AG04450 (cell line): ENCODE data around the gene ARPP19. TPM values are rescaled to one million over a fixed set of nuclear protein-coding genes. Genes with fewer than 3 reads are reported as not detected.

Experiments
- CTCF ChIA-PET: fragments of 300-600, 350-600 bp; formaldehyde crosslinking; extraction: SDS; loops from one replicate; lab custom pipeline; 2022; ENCODE audit warnings: antibody characterized with exemption, inconsistent platforms; lab: Charles Lee
- POLR2A ChIA-PET: fragments of 350-600 bp; formaldehyde crosslinking; extraction: SDS; loops from one replicate; lab custom pipeline; 2021; ENCODE audit warnings: antibody characterized with exemption, inconsistent platforms; lab: Yijun Ruan, JAX
- DNase-seq: peaks from one replicate; pipeline ENCODE4 v3.0.0-alpha.2; 2011; ENCODE audit warnings: low read depth, low spot score
- H3K27ac ChIP-seq: one replicate; pipeline ENCODE4 v1.5.1; 2012; ENCODE audit warnings: low read depth, low read length, control low read depth
- H3K27me3 ChIP-seq: one replicate; pipeline ENCODE4 v1.6.0; 2012; ENCODE audit warnings: low read length; ENCODE audit not compliant: control insufficient read depth, insufficient read depth
- H3K4me3 ChIP-seq: 2 replicates; pipeline ENCODE4 v1.5.1; 2011; ENCODE audit warnings: mild to moderate bottlenecking, low read depth, low read length, control low read depth
- H3K9me3 ChIP-seq: 2 replicates; pipeline ENCODE4 v1.5.1; 2012; ENCODE audit warnings: low read length; ENCODE audit not compliant: control insufficient read depth, insufficient read depth
- CTCF ChIP-seq: IDR thresholded peaks from 2 replicates; pipeline ENCODE4 v1.5.1; 2011; ENCODE audit warnings: low read depth, low read length, control low read depth, inconsistent platforms
- polyA plus RNA-seq: library from polyadenylated mRNA; depleted of rRNA; stranded (reverse); fragments of >200 nt; gene quantifications from 2 replicates; pipeline ENCODE4 v1.2.3, GENCODE V29; 2011

ARPP19 gene
- polyA plus RNA-seq, 1 experiment = 86.3 TPM

GRCh38 chr15:52523192-52523591 lies 45.6 kb downstream of the ARPP19 start:
- no peak overlapping the region for H3K4me3 ChIP-seq
- POLR2A ChIA-PET = interaction anchor here (0.8 kb wide), 1 partner anchor 26 kb away, joined by 3 read pairs; no protein-coding TSS in a partner anchor

GRCh38 chr15:52521682-52522081 lies 47.1 kb downstream of the ARPP19 start:
- H3K27me3 ChIP-seq = no peaks in the 10 kb centered on the region
- H3K27ac ChIP-seq = no peak overlapping the region
- no peak for DNase-seq
- no peak for TF ChIP-seq CTCF
- H3K9me3 ChIP-seq = no peaks in the 10 kb centered on the region
- H3K4me3 ChIP-seq = no peak overlapping the region
- ChIA-PET POLR2A (no interaction called here), CTCF (no interaction called here)

More at GRCh38 chr15:52523192-52523591, 45.6 kb downstream of the ARPP19 start:
- DNase-seq = peak; percentile 66
- no peak for TF ChIP-seq CTCF
- Histone ChIP-seq H3K27me3 (no peaks in the 10 kb centered on the region), H3K27ac (peak overlapping the region; percentile 41), H3K9me3 (no peaks in the 10 kb centered on the region)
- CTCF ChIA-PET = interaction anchor here (0.8 to 2.1 kb wide), 2 partner anchors 32 to 213 kb away, joined by 3 to 6 read pairs; no protein-coding TSS in a partner anchor

GRCh38 chr15:52520421-52520820 lies 48.4 kb downstream of the ARPP19 start:
- POLR2A ChIA-PET = no interaction called here
- DNase-seq = no peak
- CTCF ChIA-PET = no interaction called here

GRCh38 chr15:52518487-52519371 lies 50.1 kb downstream of the ARPP19 start:
- no peak for TF ChIP-seq CTCF
- H3K9me3 ChIP-seq = no peaks in the 10 kb centered on the region
- no peaks in the 10 kb centered on the region for H3K27me3 ChIP-seq
- H3K27ac ChIP-seq = no peak overlapping the region
- ChIA-PET CTCF (no interaction called here), POLR2A (interaction anchor here (0.6 kb wide), 1 partner anchor 22 kb away, joined by 3 read pairs; no protein-coding TSS in a partner anchor)
- H3K4me3 ChIP-seq = no peak overlapping the region
- DNase-seq = no peak

More at GRCh38 chr15:52520421-52520820, 48.4 kb downstream of the ARPP19 start:
- TF ChIP-seq CTCF = no peak
- H3K4me3 ChIP-seq = no peak overlapping the region
- H3K27me3 ChIP-seq = no peaks in the 10 kb centered on the region
- H3K27ac ChIP-seq = no peak overlapping the region
- no peaks in the 10 kb centered on the region for H3K9me3 ChIP-seq

- ChIA-PET CTCF (no interaction called here), POLR2A (no interaction called here)
- H3K27ac ChIP-seq = no peak overlapping the region
- no peaks in the 10 kb centered on the region for H3K9me3 ChIP-seq
- H3K4me3 ChIP-seq = no peak overlapping the region
- no peak for DNase-seq
- no peaks in the 10 kb centered on the region for H3K27me3 ChIP-seq
- no peak for TF ChIP-seq CTCF
Measured at GRCh38 chr15:52517014-52517413, 51.8 kb downstream of the ARPP19 start.
